Calu3 (cell line): ENCODE measurements around the gene UNG. TPM values are rescaled to one million over a fixed set of nuclear protein-coding genes. Genes with fewer than 3 reads are reported as not detected.

Source experiments
- BruUV-seq: library from RNA; stranded (reverse); fragments of 400-500 nt; replicated peaks from 2 replicates; lab custom pipeline; 2021; lab: Mats Ljungman, UMichigan
- CTCF ChIA-PET: fragments of 300-600 bp; sonication (Branson Sonifier 250); formaldehyde crosslinking; loops from one replicate; lab custom pipeline; 2022; ENCODE audit warnings: antibody characterized with exemption; lab: Charles Lee
- DNase-seq: peaks from one replicate; pipeline ENCODE4 v3.0.0; 2022
- H3K27ac Mint-ChIP-seq: one replicate; pipeline ENCODE4 v1.8.0; 2022; ENCODE audit warnings: mixed read lengths; ENCODE audit not compliant: unreplicated experiment
- H3K27me3 Mint-ChIP-seq: one replicate; pipeline ENCODE4 v1.8.0; 2022; ENCODE audit warnings: mixed read lengths; ENCODE audit not compliant: unreplicated experiment
- H3K36me3 Mint-ChIP-seq: one replicate; pipeline ENCODE4 v1.8.0; 2022; ENCODE audit warnings: mild to moderate bottlenecking, moderate library complexity, mixed read lengths; ENCODE audit not compliant: insufficient read depth, unreplicated experiment
- H3K4me1 Mint-ChIP-seq: one replicate; pipeline ENCODE4 v1.8.0; 2022; ENCODE audit warnings: mild to moderate bottlenecking, low read depth, mixed read lengths; ENCODE audit not compliant: unreplicated experiment
- H3K4me3 Mint-ChIP-seq: one replicate; pipeline ENCODE4 v1.8.0; 2022; ENCODE audit warnings: mild to moderate bottlenecking, low read depth, moderate library complexity, mixed read lengths; ENCODE audit not compliant: unreplicated experiment
- H3K9me3 Mint-ChIP-seq: one replicate; pipeline ENCODE4 v1.8.0; 2022; ENCODE audit warnings: low read depth, mixed read lengths; ENCODE audit not compliant: unreplicated experiment
- intact Hi-C: fragments of 100-400 bp; cut with micrococcal nuclease; formaldehyde crosslinking; loops from one replicate; pipeline ENCODE4 v1.10.0; 2022; ENCODE audit not compliant: unreplicated experiment
- total RNA-seq: library from RNA; stranded (reverse); gene quantifications from 2 replicates; pipeline ENCODE4 v1.2.3, GENCODE V29; 2022
- TF ChIP-seq, protein P1 (sequence below): fragments of 200-600 bp; IDR thresholded peaks from one replicate; pipeline ENCODE4 v1.8.0; 2022; ENCODE audit warnings: antibody characterized with exemption; ENCODE audit not compliant: unreplicated experiment

UNG gene
- total RNA-seq, 1 experiment from 2014 or later, result 79.2 TPM

DNA sequence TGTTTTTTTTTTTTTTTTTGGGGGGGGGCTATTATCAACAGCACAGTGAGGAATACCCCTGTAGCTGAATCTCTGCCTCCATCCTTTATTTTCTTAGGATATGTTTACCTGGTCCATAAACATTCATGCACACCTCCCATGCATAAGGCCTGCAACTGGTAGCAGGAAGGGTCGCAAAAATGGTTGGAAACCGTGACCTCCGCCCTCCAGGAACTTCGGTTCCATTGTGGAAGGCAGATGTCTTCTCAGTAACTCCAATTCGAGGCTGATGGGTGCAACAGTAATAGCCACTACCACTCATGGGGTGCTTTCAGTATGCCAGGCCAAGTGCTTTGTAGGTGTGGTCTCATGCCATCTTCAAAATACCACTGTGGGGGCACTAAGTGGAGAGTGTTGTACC is 59.2 kb downstream of the UNG start:
- no peaks in the 10 kb centered on the region for H3K27me3 Mint-ChIP-seq
- H3K4me3 Mint-ChIP-seq, result no peak overlapping the region
- BruUV-seq, result no TSS peak
- no peak for DNase-seq
- H3K36me3 Mint-ChIP-seq, result peaks cover 17% of the 10 kb centered on the region
- no peak overlapping the region for H3K27ac Mint-ChIP-seq
- CTCF ChIA-PET, result no interaction called here
- TF ChIP-seq, protein P1, sequence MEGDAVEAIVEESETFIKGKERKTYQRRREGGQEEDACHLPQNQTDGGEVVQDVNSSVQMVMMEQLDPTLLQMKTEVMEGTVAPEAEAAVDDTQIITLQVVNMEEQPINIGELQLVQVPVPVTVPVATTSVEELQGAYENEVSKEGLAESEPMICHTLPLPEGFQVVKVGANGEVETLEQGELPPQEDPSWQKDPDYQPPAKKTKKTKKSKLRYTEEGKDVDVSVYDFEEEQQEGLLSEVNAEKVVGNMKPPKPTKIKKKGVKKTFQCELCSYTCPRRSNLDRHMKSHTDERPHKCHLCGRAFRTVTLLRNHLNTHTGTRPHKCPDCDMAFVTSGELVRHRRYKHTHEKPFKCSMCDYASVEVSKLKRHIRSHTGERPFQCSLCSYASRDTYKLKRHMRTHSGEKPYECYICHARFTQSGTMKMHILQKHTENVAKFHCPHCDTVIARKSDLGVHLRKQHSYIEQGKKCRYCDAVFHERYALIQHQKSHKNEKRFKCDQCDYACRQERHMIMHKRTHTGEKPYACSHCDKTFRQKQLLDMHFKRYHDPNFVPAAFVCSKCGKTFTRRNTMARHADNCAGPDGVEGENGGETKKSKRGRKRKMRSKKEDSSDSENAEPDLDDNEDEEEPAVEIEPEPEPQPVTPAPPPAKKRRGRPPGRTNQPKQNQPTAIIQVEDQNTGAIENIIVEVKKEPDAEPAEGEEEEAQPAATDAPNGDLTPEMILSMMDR, result no peak
- intact Hi-C loops, result no loop called here
- no peaks in the 10 kb centered on the region for H3K9me3 Mint-ChIP-seq
- no peaks in the 10 kb centered on the region for H3K4me1 Mint-ChIP-seq

DNA sequence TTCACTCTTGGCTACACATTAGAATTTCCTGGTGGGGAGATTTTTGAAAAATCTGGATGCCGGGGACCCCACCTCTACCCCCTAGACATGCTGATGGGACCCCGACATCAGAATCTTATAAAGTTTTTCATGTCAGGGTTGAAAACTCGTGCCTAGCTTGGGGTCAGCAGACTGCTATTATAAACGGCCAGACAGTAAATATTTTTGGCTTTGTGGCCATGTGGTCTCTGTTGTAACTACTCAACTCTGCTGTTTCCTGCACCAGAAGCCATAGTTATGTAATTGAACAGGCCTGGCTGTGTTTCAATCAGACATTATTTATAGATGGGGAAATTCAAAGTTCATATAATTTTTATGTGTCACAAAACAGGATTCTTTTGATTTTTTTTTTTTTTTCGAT is 60.6 kb downstream of the UNG start:
- Mint-ChIP-seq H3K27me3 (no peaks in the 10 kb centered on the region), H3K9me3 (no peaks in the 10 kb centered on the region), H3K4me1 (no peaks in the 10 kb centered on the region), H3K36me3 (peaks cover 17% of the 10 kb centered on the region), H3K4me3 (no peak overlapping the region), H3K27ac (no peak overlapping the region)
- TF ChIP-seq, protein P1, result no peak
- intact Hi-C loops, result no loop called here
- no peak for DNase-seq
- CTCF ChIA-PET, result no interaction called here
- BruUV-seq, result no TSS peak

DNA sequence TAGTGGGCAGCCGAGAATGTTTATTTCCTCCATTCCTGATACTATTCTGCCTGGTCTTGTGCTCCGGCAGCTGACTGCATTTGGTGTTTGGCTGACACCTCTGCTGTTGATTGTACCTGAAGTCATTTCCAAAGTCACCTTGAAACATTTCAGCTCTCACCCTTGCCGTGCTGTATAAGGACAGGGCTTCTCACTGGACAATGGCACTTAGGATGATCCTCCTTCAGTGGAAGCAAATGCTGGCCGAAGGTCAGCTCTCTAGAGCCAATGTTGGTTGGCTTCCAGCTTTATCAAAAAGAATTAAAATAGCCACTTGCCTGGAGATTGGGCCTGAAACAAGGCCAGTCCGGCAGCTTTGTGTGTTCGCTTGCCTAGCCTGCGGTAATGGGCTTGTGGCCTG is 63.0 kb downstream of the UNG start:
- Mint-ChIP-seq H3K36me3 (peaks cover under 1% of the 10 kb centered on the region), H3K4me1 (no peaks in the 10 kb centered on the region), H3K4me3 (no peak overlapping the region), H3K9me3 (no peaks in the 10 kb centered on the region), H3K27me3 (no peaks in the 10 kb centered on the region), H3K27ac (no peak overlapping the region)
- CTCF ChIA-PET, result no interaction called here
- intact Hi-C loops, result no loop called here
- TF ChIP-seq, protein P1, result no peak
- no peak for DNase-seq
- no TSS peak for BruUV-seq

Other genes starting within 250 kb of the UNG start
- gene SSH1, start 240.0 kb upstream of the UNG start, total RNA-seq, result 38.1 and 42.9 TPM in 2 replicates
- not detected in 2 replicates for gene DAO, start 217.5 kb upstream of the UNG start, total RNA-seq
- not detected in 2 replicates for gene SVOP, start 76.5 kb upstream of the UNG start, total RNA-seq
- 9.6 and 13.0 TPM in 2 replicates for gene USP30, start 45.0 kb upstream of the UNG start, total RNA-seq
- gene ALKBH2, start 4.1 kb upstream of the UNG start, total RNA-seq, result 43.1 and 43.2 TPM in 2 replicates
- 6.2 and 6.8 TPM in 2 replicates for gene ACACB, start 19.0 kb downstream of the UNG start, total RNA-seq
- not detected in 2 replicates for gene FOXN4, start 211.7 kb downstream of the UNG start, total RNA-seq